Upper lobe of left lung (tissue), 6 donors: Measurements from ENCODE around the gene HOXD13. TPM values are rescaled to one million over a fixed set of nuclear protein-coding genes. Genes with fewer than 3 reads are reported as not detected.

ENCODE experiments used
- ATAC-seq, 2 donors: fragments of 200-7000 bp; cut with Tn5 transposase; one replicate each; pipeline ENCODE4 v1.9.1; 2022; ENCODE audit warnings: mild to moderate bottlenecking in 2 of 2, moderate library complexity in 2 of 2; ENCODE audit not compliant: low FRiP score in 2 of 2
- DNase-seq, 2 donors: peaks; one replicate each; pipeline ENCODE4 v3.0.0-alpha.2; 2019 to 2020
- H3K27ac ChIP-seq, 4 donors: fragments of 200-600 bp; sonication (generic); one replicate each; pipeline ENCODE4 v1.5.1; 2016 to 2019
- H3K27me3 ChIP-seq, 4 donors: fragments of 200-600 bp; sonication (generic); one replicate each; pipeline ENCODE4 v1.5.1; 2017 to 2019
- H3K36me3 ChIP-seq, 4 donors: fragments of 200-600 bp; sonication (generic); one replicate each; pipeline ENCODE4 v1.5.1; 2016 to 2019
- H3K4me1 ChIP-seq, 4 donors: fragments of 200-600 bp; sonication (generic); one replicate each; pipeline ENCODE4 v1.5.1; 2018 to 2019
- H3K4me3 ChIP-seq, 4 donors: fragments of 200-600 bp; sonication (generic); one replicate each; pipeline ENCODE4 v1.5.1; 2017 to 2019; ENCODE audit warnings: mild to moderate bottlenecking in 2 of 4, moderate library complexity in 1 of 4
- H3K9me3 ChIP-seq, 4 donors: fragments of 200-600 bp; sonication (generic); one replicate each; pipeline ENCODE4 v1.5.1; 2018 to 2019
- CTCF ChIP-seq, 6 experiments: fragments of 450-650 bp in 4 of 6; fragments of 200-600 bp in 2 of 6; sonication (generic) in 2 of 6; IDR thresholded peaks; one replicate each; pipeline ENCODE4 v1.5.1; 2016 to 2019; ENCODE audit warnings: antibody characterized with exemption in 6 of 6
- EP300 ChIP-seq, 4 donors: sonication (generic); formaldehyde crosslinking; IDR thresholded peaks; one replicate each; pipeline ENCODE4 v1.5.1; 2017; ENCODE audit warnings: antibody characterized with exemption in 4 of 4, control low read depth in 2 of 4
- POLR2A ChIP-seq, 4 donors: fragments of 450-650 bp; IDR thresholded peaks; one replicate each; pipeline ENCODE4 v1.5.1; 2016 to 2017; ENCODE audit warnings: antibody characterized with exemption in 4 of 4, mild to moderate bottlenecking in 2 of 4
- POLR2AphosphoS5 ChIP-seq, 2 donors: sonication (generic); formaldehyde crosslinking; IDR thresholded peaks; one replicate each; pipeline ENCODE4 v1.5.1; 2017; ENCODE audit warnings: antibody characterized with exemption in 2 of 2
- WGBS, 2 donors: methylation state at CpG; one replicate each; pipeline ENCODE4 v1.1.5; 2017 to 2018; 5-methylcytosine and 5-hydroxymethylcytosine counted together
- total RNA-seq, 6 donors: library from RNA; depleted of rRNA in 4 of 6; stranded (reverse); fragments of >200 nt in 4 of 6; gene quantifications; one replicate each; pipeline versions ENCODE4 v1.1.0 to v1.2.1, GENCODE V29; 2016 to 2021
- donor health status: DM: no; HTN: no; CAD: no; lungs with moderate emphysema.
- donor health status: DM: no; HTN: yes; CAD: no; lungs with severe emphysema.

HOXD13 gene
- total RNA-seq, 6 donors from 2014 or later: not detected

- no peak overlapping the region for H3K4me3 ChIP-seq
- no peak for DNase-seq
- peaks cover 2 to 94% (median 66%) of the 10 kb centered on the region in 4 donors for H3K27me3 ChIP-seq
- WGBS, 2 donors: 30 to 31% methylated on average over 7 of the region's 7 CpGs
- no peak overlapping the region for H3K27ac ChIP-seq
- TF ChIP-seq CTCF (IDR thresholded peaks at IDR 0.05) (no peak), EP300 (IDR thresholded peaks at IDR 0.05) (no peak), POLR2AphosphoS5 (IDR thresholded peaks at IDR 0.05) (no peak), POLR2A (IDR thresholded peaks at IDR 0.05) (no peak)
- H3K4me1 ChIP-seq: peaks cover 15 to 46% (median 28%) of the 10 kb centered on the region in 4 donors
- no peak for ATAC-seq
- no peaks in the 10 kb centered on the region for H3K36me3 ChIP-seq
- H3K9me3 ChIP-seq: no peaks in the 10 kb centered on the region
Measured at GRCh38 chr2:176103194-176103593, 10.7 kb downstream of the HOXD13 start.

GRCh38 chr2:176103742-176104315 lies 11.3 kb downstream of the HOXD13 start:
- no peaks in the 10 kb centered on the region for H3K9me3 ChIP-seq
- no peak overlapping the region for H3K27ac ChIP-seq
- H3K4me3 ChIP-seq: no peak overlapping the region
- 10% methylated on average over 17 of the region's 17 CpGs for WGBS, 2 donors
- TF ChIP-seq POLR2A (IDR thresholded peaks at IDR 0.05): no peak
- TF ChIP-seq CTCF (IDR thresholded peaks at IDR 0.05): no peak
- no peak for TF ChIP-seq EP300 (IDR thresholded peaks at IDR 0.05)
- TF ChIP-seq POLR2AphosphoS5 (IDR thresholded peaks at IDR 0.05): no peak
- peaks cover 2 to 94% (median 64%) of the 10 kb centered on the region in 4 donors for H3K27me3 ChIP-seq
- DNase-seq (no peak), ATAC-seq (no peak)
- H3K36me3 ChIP-seq: no peaks in the 10 kb centered on the region
- peaks cover 15 to 51% (median 30%) of the 10 kb centered on the region in 4 donors for H3K4me1 ChIP-seq

- 7 to 8% methylated on average over 40 to 51 of the region's 56 CpGs for WGBS, 2 donors
- Histone ChIP-seq H3K36me3 (no peaks in the 10 kb centered on the region), H3K4me1 (peaks cover 15 to 51% (median 31%) of the 10 kb centered on the region in 4 donors), H3K9me3 (no peaks in the 10 kb centered on the region), H3K4me3 (no peak overlapping the region), H3K27me3 (peaks cover 2 to 94% (median 64%) of the 10 kb centered on the region in 4 donors), H3K27ac (no peak overlapping the region)
- no peak for ATAC-seq
- no peak for TF ChIP-seq POLR2AphosphoS5 (IDR thresholded peaks at IDR 0.05)
- TF ChIP-seq EP300 (IDR thresholded peaks at IDR 0.05): no peak
- no peak for DNase-seq
Measured at GRCh38 chr2:176104316-176105077, 12.0 kb downstream of the HOXD13 start.

GRCh38 chr2:176105078-176105729 lies 12.7 kb downstream of the HOXD13 start:
- Histone ChIP-seq H3K4me1 (peaks cover 15 to 44% (median 31%) of the 10 kb centered on the region in 4 donors), H3K27me3 (peaks cover 2 to 94% (median 62%) of the 10 kb centered on the region in 4 donors), H3K4me3 (no peak overlapping the region), H3K27ac (no peak overlapping the region), H3K9me3 (no peaks in the 10 kb centered on the region), H3K36me3 (no peaks in the 10 kb centered on the region)
- DNase-seq (no peak), ATAC-seq (no peak)
- TF ChIP-seq EP300 (IDR thresholded peaks at IDR 0.05): no peak
- TF ChIP-seq POLR2AphosphoS5 (IDR thresholded peaks at IDR 0.05): no peak
- no peak for TF ChIP-seq POLR2A (IDR thresholded peaks at IDR 0.05)
- no peak for TF ChIP-seq CTCF (IDR thresholded peaks at IDR 0.05)
- WGBS, 2 donors: 10 to 12% methylated on average over 21 to 24 of the region's 25 CpGs
